Measurements from ENCODE around the gene DGAT2. TPM values are rescaled to one million over a fixed set of nuclear protein-coding genes. Genes with fewer than 3 reads are reported as not detected.
A peak's percentile ranks its signal among the peaks of the same experiment; 100 is the strongest.

DGAT2 gene
- total RNA-seq, 1 experiment from 2014 or later: 2.8 TPM

GRCh38 chr11:75826461-75827230, 58.1 kb downstream of the DGAT2 start:
- Histone ChIP-seq H2BK15ac (ENCODE audit: low read depth, low read length) (no peak overlapping the region), H3K79me1 (ENCODE audit: insufficient read depth, low read depth, low read length, poor library complexity, severe bottlenecking) (no peaks in the 10 kb centered on the region), H4K20me1 (ENCODE audit: control insufficient read depth, insufficient read depth, insufficient read length) (no peaks in the 10 kb centered on the region), H4K91ac (ENCODE audit: insufficient read length, low read depth, low read length) (no peak overlapping the region), H3K27ac (ENCODE audit: insufficient read length, low read depth, low read length) (no peak overlapping the region), H3K14ac (ENCODE audit: insufficient read depth, low read length) (no peak overlapping the region), H3K4ac (ENCODE audit: low read depth, low read length) (no peak overlapping the region), H2BK20ac (ENCODE audit: low read depth, low read length, poor library complexity, severe bottlenecking) (no peak overlapping the region), H4K8ac (replicated peaks; ENCODE audit: insufficient read length, low read depth, low read length) (no peak overlapping the region), H3K23ac (ENCODE audit: insufficient read length, low read depth, low read length) (no peak overlapping the region), H3K18ac (ENCODE audit: insufficient read length, low read depth, low read length) (no peak overlapping the region), H3K4me1 (ENCODE audit: insufficient read depth, low read length) (no peaks in the 10 kb centered on the region), H2AK5ac (ENCODE audit: insufficient read length, low read length) (no peak overlapping the region), H3K9ac (ENCODE audit: extremely low read depth, insufficient read length, low read length) (no peak overlapping the region), H2BK120ac (ENCODE audit: low read depth, low read length, poor library complexity, severe bottlenecking) (no peak overlapping the region), H3K9me3 (ENCODE audit: control insufficient read depth, low read depth, low read length) (no peaks in the 10 kb centered on the region), H2BK5ac (ENCODE audit: insufficient read length, low read length) (no peak overlapping the region), H4K5ac (ENCODE audit: insufficient read length, low read depth, low read length) (no peak overlapping the region), H3K23me2 (ENCODE audit: insufficient read length, low read depth, low read length, poor library complexity, severe bottlenecking) (no peaks in the 10 kb centered on the region), H3K27me3 (ENCODE audit: insufficient read depth, low read length) (no peaks in the 10 kb centered on the region), H3T11ph (ENCODE audit: low read length) (no peak overlapping the region), H3K4me2 (ENCODE audit: insufficient read depth, insufficient read length, low read length) (no peak overlapping the region), H2AFZ (ENCODE audit: low read length) (no peak overlapping the region), H3K79me2 (ENCODE audit: insufficient read depth, low read length) (peaks cover 2% of the 10 kb centered on the region; the same call in 1 of the 2 replicates), H3K56ac (ENCODE audit: insufficient read length, low read depth, low read length) (no peak overlapping the region), H2BK12ac (ENCODE audit: insufficient read length, low read depth, low read length) (no peak overlapping the region)
- WGBS (ENCODE audit: extremely low coverage, insufficient read length, low lambda C conversion rate): no CpG with 5 or more reads among the region's 4 CpGs
- DNase-seq: no peak
- peak overlapping the region in 2 of 3 experiments; percentile 72 to 83; a peak in 4 of 7 replicates for H3K27ac Mint-ChIP-seq
- H3K4me3 Mint-ChIP-seq: no peak overlapping the region
- peaks cover 0 to under 1% (median 0%) of the 10 kb centered on the region in 3 experiments; a peak in 2 of 7 replicates for H3K36me3 Mint-ChIP-seq (ENCODE audit: insufficient read depth in 1 of 3, low read depth in 3 of 3)
- no peaks in the 10 kb centered on the region for H3K9me3 Mint-ChIP-seq
- peaks cover 5 to 7% of the 10 kb centered on the region in 2 experiments; a peak in 3 of 4 replicates for H3K4me1 Mint-ChIP-seq
- TF ChIP-seq, protein P1, sequence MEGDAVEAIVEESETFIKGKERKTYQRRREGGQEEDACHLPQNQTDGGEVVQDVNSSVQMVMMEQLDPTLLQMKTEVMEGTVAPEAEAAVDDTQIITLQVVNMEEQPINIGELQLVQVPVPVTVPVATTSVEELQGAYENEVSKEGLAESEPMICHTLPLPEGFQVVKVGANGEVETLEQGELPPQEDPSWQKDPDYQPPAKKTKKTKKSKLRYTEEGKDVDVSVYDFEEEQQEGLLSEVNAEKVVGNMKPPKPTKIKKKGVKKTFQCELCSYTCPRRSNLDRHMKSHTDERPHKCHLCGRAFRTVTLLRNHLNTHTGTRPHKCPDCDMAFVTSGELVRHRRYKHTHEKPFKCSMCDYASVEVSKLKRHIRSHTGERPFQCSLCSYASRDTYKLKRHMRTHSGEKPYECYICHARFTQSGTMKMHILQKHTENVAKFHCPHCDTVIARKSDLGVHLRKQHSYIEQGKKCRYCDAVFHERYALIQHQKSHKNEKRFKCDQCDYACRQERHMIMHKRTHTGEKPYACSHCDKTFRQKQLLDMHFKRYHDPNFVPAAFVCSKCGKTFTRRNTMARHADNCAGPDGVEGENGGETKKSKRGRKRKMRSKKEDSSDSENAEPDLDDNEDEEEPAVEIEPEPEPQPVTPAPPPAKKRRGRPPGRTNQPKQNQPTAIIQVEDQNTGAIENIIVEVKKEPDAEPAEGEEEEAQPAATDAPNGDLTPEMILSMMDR (conservative IDR thresholded peaks at IDR 0.05): no peak
- H3K27me3 Mint-ChIP-seq (ENCODE audit: low read depth): no peaks in the 10 kb centered on the region
